MM.1S (cell line): ENCODE measurements around the gene CDPF1.

ENCODE experiments used
- EZH2phosphoT487 ChIP-seq: fragments of 300-600 bp; sonication (generic); IDR thresholded peaks from 2 replicates; pipeline ENCODE4 v1.6.1; 2018; ENCODE audit warnings: antibody characterized with exemption, low read length
- TF ChIP-seq, protein P1 (sequence below): fragments of 300-600 bp; sonication (generic); IDR thresholded peaks from 2 replicates; pipeline ENCODE4 v1.5.1; 2016; ENCODE audit warnings: antibody characterized with exemption, low read length, mixed read lengths

DNA sequence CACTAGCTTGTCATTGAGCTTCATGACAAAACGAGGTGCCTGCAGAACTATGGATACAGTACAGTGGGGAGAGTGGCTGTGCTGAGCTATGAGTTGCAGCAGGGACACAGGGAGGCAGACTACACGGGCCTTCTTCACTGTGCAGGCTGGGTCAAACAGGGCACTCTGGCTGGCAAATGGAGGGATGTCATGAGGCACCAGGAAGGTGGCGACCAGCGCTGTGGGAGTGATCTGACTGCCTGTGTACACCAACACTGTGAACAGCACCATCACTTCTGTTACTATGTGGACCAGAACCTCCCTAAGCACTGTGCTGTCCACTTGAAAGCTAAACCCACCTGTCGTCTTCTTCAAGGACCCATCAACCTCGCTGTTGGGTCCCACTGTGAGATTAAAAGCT lies 9.9 kb upstream of the CDPF1 start:
- TF ChIP-seq, protein P1, sequence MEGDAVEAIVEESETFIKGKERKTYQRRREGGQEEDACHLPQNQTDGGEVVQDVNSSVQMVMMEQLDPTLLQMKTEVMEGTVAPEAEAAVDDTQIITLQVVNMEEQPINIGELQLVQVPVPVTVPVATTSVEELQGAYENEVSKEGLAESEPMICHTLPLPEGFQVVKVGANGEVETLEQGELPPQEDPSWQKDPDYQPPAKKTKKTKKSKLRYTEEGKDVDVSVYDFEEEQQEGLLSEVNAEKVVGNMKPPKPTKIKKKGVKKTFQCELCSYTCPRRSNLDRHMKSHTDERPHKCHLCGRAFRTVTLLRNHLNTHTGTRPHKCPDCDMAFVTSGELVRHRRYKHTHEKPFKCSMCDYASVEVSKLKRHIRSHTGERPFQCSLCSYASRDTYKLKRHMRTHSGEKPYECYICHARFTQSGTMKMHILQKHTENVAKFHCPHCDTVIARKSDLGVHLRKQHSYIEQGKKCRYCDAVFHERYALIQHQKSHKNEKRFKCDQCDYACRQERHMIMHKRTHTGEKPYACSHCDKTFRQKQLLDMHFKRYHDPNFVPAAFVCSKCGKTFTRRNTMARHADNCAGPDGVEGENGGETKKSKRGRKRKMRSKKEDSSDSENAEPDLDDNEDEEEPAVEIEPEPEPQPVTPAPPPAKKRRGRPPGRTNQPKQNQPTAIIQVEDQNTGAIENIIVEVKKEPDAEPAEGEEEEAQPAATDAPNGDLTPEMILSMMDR = no peak
- TF ChIP-seq EZH2phosphoT487 = no peak
